H1 (cell line): Measurements from ENCODE around the gene ARSI. TPM values are rescaled to one million over a fixed set of nuclear protein-coding genes. Genes with fewer than 3 reads are reported as not detected.

ENCODE experiments used
- CTCF ChIA-PET: fragments of 300-600 bp; sonication (Branson Sonifier 250); formaldehyde crosslinking; loops from one replicate; lab custom pipeline; 2021; ENCODE audit not compliant: partially characterized antibody; lab: Charles Lee
- POLR2A ChIA-PET: fragments of 300-600 bp; sonication (Branson Sonifier 250); formaldehyde crosslinking; loops from one replicate; lab custom pipeline; 2021; ENCODE audit warnings: inconsistent platforms; ENCODE audit not compliant: partially characterized antibody; lab: Charles Lee
- DNase-seq, 2 experiments: peaks; one replicate each; pipeline versions ENCODE4 v3.0.0 to v3.0.0-alpha.2; 2010 to 2022; ENCODE audit warnings: low spot score in 2 of 2, low read depth in 1 of 2, mixed read lengths in 1 of 2
- FAIRE-seq: peaks from 2 replicates; lab custom pipeline; 2011; peaks lifted over from hg19 to GRCh38; lab: Jason Lieb, UNC
- H2AFZ ChIP-seq: 2 replicates; pipeline ENCODE4 v1.8.1; 2012; ENCODE audit warnings: low read length, inconsistent platforms
- H2AK5ac ChIP-seq: 2 replicates; pipeline ENCODE4 v1.6.1; 2013; ENCODE audit warnings: low read depth, low read length
- H2BK120ac ChIP-seq: replicated peaks from 2 replicates; pipeline ENCODE3; 2013; ENCODE audit warnings: low read depth, low read length, inconsistent platforms
- H2BK12ac ChIP-seq: 2 replicates; pipeline ENCODE4 v1.6.1; 2013; ENCODE audit warnings: low read depth, low read length
- H2BK15ac ChIP-seq: 2 replicates; pipeline ENCODE4 v1.6.1; 2013; ENCODE audit warnings: low read length
- H2BK20ac ChIP-seq: 2 replicates; pipeline ENCODE4 v1.6.1; 2013; ENCODE audit warnings: low read length
- H2BK5ac ChIP-seq: 2 replicates; pipeline ENCODE4 v1.6.1; 2013; ENCODE audit warnings: low read depth, low read length
- H3K14ac ChIP-seq: 2 replicates; pipeline ENCODE4 v1.6.1; 2013; ENCODE audit warnings: inconsistent platforms; ENCODE audit not compliant: insufficient read length
- H3K18ac ChIP-seq: 2 replicates; pipeline ENCODE4 v1.6.1; 2013; ENCODE audit warnings: low read length; ENCODE audit errors: extremely low read depth
- H3K23ac ChIP-seq: 2 replicates; pipeline ENCODE4 v1.6.1; 2013; ENCODE audit warnings: inconsistent platforms; ENCODE audit not compliant: insufficient read length
- H3K23me2 ChIP-seq: 2 replicates; pipeline ENCODE4 v1.6.1; 2013; ENCODE audit warnings: low read depth, low read length
- H3K27ac ChIP-seq: 2 replicates; pipeline ENCODE4 v1.6.1; 2011; ENCODE audit warnings: low read depth, low read length, inconsistent platforms
- H3K27me3 ChIP-seq, 4 experiments: replicated peaks in 1 of 4; 1 replicate in 1 of 4; 2 replicates in 3 of 4; pipeline versions ENCODE4 v1.6.1 to v1.8.1; 2011 to 2013; ENCODE audit warnings: low read length in 3 of 4, mild to moderate bottlenecking in 3 of 4, inconsistent platforms in 2 of 4, mixed read lengths in 2 of 4, moderate library complexity in 1 of 4; ENCODE audit not compliant: control insufficient read depth in 3 of 4, insufficient read depth in 3 of 4; ENCODE audit errors: extremely low read depth in 1 of 4
- H3K36me3 ChIP-seq, 4 experiments: 2 replicates each; pipeline versions ENCODE4 v1.6.1 to v1.8.1; 2011 to 2013; ENCODE audit warnings: mild to moderate bottlenecking in 4 of 4, low read length in 3 of 4, moderate library complexity in 2 of 4, control low read depth in 1 of 4, inconsistent platforms in 1 of 4; ENCODE audit not compliant: insufficient read depth in 4 of 4, control insufficient read depth in 2 of 4
- H3K4ac ChIP-seq: replicated peaks from 2 replicates; pipeline ENCODE3; 2013; ENCODE audit warnings: low read length, low read depth, mixed read lengths, inconsistent platforms; ENCODE audit not compliant: insufficient read length
- H3K4me1 ChIP-seq, 4 experiments: replicated peaks in 1 of 4; 1 replicate in 1 of 4; 2 replicates in 3 of 4; pipeline versions ENCODE4 v1.6.1 to v1.8.1; 2011 to 2013; ENCODE audit warnings: low read length in 3 of 4, inconsistent platforms in 2 of 4, mixed read lengths in 1 of 4; ENCODE audit not compliant: insufficient read depth in 4 of 4, control insufficient read depth in 3 of 4
- H3K4me2 ChIP-seq, 2 experiments: 2 replicates each; pipeline versions ENCODE4 v1.6.1 to v1.8.1; 2011 to 2013; ENCODE audit warnings: low read depth in 2 of 2, low read length in 2 of 2, control low read depth in 1 of 2, inconsistent platforms in 1 of 2, mild to moderate bottlenecking in 1 of 2; ENCODE audit not compliant: insufficient read depth in 1 of 2
- H3K4me3 ChIP-seq, 4 experiments: fragments of 200-600, 300-600 bp in 1 of 4; sonication (generic), shearing (Covaris generic), sonication (Bioruptor Twin) in 1 of 4; 2 replicates each; pipeline versions ENCODE4 v1.5.1 to v1.8.1; 2011 to 2016; ENCODE audit warnings: low read length in 4 of 4, low read depth in 3 of 4, control low read depth in 2 of 4, inconsistent platforms in 2 of 4, mild to moderate bottlenecking in 2 of 4, mixed read lengths in 1 of 4, moderate library complexity in 1 of 4; ENCODE audit not compliant: insufficient read depth in 2 of 4; ENCODE audit errors: extremely low read depth in 1 of 4
- H3K56ac ChIP-seq: replicated peaks from 2 replicates; pipeline ENCODE3; 2013; ENCODE audit warnings: low read depth, mild to moderate bottlenecking, mixed read lengths, low read length, inconsistent platforms; ENCODE audit not compliant: insufficient read length
- H3K79me1 ChIP-seq: 2 replicates; pipeline ENCODE4 v1.6.1; 2013; ENCODE audit warnings: low read depth, low read length, control low read depth
- H3K79me2 ChIP-seq, 2 experiments: 2 replicates each; pipeline versions ENCODE4 v1.6.1 to v1.8.1; 2012 to 2013; ENCODE audit warnings: low read length in 2 of 2, mild to moderate bottlenecking in 2 of 2, inconsistent platforms in 1 of 2; ENCODE audit not compliant: insufficient read depth in 2 of 2, control insufficient read depth in 1 of 2
- H3K9ac ChIP-seq, 4 experiments: replicated peaks in 1 of 4; 1 replicate in 1 of 4; 2 replicates in 3 of 4; pipeline versions ENCODE4 v1.6.1 to v1.8.1; 2011 to 2013; ENCODE audit warnings: low read depth in 3 of 4, low read length in 3 of 4, control low read depth in 2 of 4, mild to moderate bottlenecking in 2 of 4, moderate library complexity in 2 of 4, inconsistent platforms in 1 of 4; ENCODE audit errors: extremely low read depth in 1 of 4
- H3K9me3 ChIP-seq, 2 experiments: 2 replicates each; pipeline versions ENCODE4 v1.6.1 to v1.8.1; 2012 to 2013; ENCODE audit warnings: mild to moderate bottlenecking in 2 of 2, moderate library complexity in 2 of 2, control low read depth in 1 of 2, inconsistent platforms in 1 of 2, low read depth in 1 of 2, low read length in 1 of 2, mixed read lengths in 1 of 2; ENCODE audit not compliant: insufficient read depth in 2 of 2
- H4K20me1 ChIP-seq, 2 experiments: replicated peaks in 1 of 2; 2 replicates each; pipeline versions ENCODE3 to v1.8.1; 2011 to 2013; ENCODE audit warnings: inconsistent platforms in 2 of 2, low read length in 2 of 2, mild to moderate bottlenecking in 1 of 2; ENCODE audit not compliant: insufficient read depth in 2 of 2, control insufficient read depth in 1 of 2
- H4K5ac ChIP-seq: 2 replicates; pipeline ENCODE4 v1.6.1; 2013; ENCODE audit warnings: low read length, low read depth, mixed read lengths, inconsistent platforms; ENCODE audit not compliant: insufficient read length
- H4K8ac ChIP-seq: 2 replicates; pipeline ENCODE4 v1.8.0; 2013; ENCODE audit warnings: mild to moderate bottlenecking, moderate library complexity, low read length, inconsistent platforms; ENCODE audit not compliant: insufficient read depth; ENCODE audit errors: extremely low read depth
- H4K91ac ChIP-seq: replicated peaks from 2 replicates; pipeline ENCODE3; 2013; ENCODE audit warnings: low read length, mixed read lengths, inconsistent platforms; ENCODE audit not compliant: insufficient read length
- BCL11A ChIP-seq, 2 experiments: IDR thresholded peaks; one replicate each; pipeline ENCODE4 v1.6.1; 2011; ENCODE audit warnings: low read depth in 2 of 2, low read length in 2 of 2, mild to moderate bottlenecking in 2 of 2
- BRCA1 ChIP-seq: IDR thresholded peaks from 2 replicates; pipeline ENCODE4 v1.6.1; 2012; ENCODE audit warnings: low read depth, low read length, improper control_type of control experiment
- CHD2 ChIP-seq: IDR thresholded peaks from 2 replicates; pipeline ENCODE4 v1.6.1; 2012; ENCODE audit warnings: low read length, improper control_type of control experiment
- HDAC6 ChIP-seq: IDR thresholded peaks from one replicate; pipeline ENCODE4 v1.7.1; 2012; ENCODE audit warnings: low read depth, mild to moderate bottlenecking, inconsistent platforms, low read length, moderate library complexity
- POLR2AphosphoS5 ChIP-seq: IDR thresholded peaks from 2 replicates; pipeline ENCODE4 v1.6.1; 2011; ENCODE audit warnings: low read depth, low read length
- SAP30 ChIP-seq: fragments of 300-600 bp; sonication (generic); IDR thresholded peaks from 2 replicates; pipeline ENCODE4 v1.7.1; 2012; ENCODE audit warnings: low read length, moderate library complexity, mild to moderate bottlenecking, inconsistent platforms; ENCODE audit not compliant: insufficient read depth, insufficient replicate concordance
- SIRT6 ChIP-seq: IDR thresholded peaks from one replicate; pipeline ENCODE4 v1.7.1; 2012; ENCODE audit warnings: low read length, inconsistent platforms
- SP1 ChIP-seq: IDR thresholded peaks from 2 replicates; pipeline ENCODE4 v1.6.1; 2011; ENCODE audit warnings: low read depth, low read length
- SP4 ChIP-seq: IDR thresholded peaks from 2 replicates; pipeline ENCODE4 v1.6.1; 2012; ENCODE audit warnings: low read length, inconsistent platforms
- SUZ12 ChIP-seq: fragments of 200-600 bp; sonication (generic); IDR thresholded peaks from 2 replicates; pipeline ENCODE4 v1.6.1; 2012; ENCODE audit warnings: mild to moderate bottlenecking, inconsistent platforms, low read length, moderate library complexity, mixed read lengths
- ZNF274 ChIP-seq: IDR thresholded peaks from 2 replicates; pipeline ENCODE4 v1.7.0; 2012; ENCODE audit warnings: low read length, borderline replicate concordance; ENCODE audit errors: extremely low read depth
- whole genome bisulfite sequencing, 2 experiments: shearing (Covaris generic) in 1 of 2; methylation state at CpG; one replicate each; pipeline versions ENCODE4 v1.1.6 to v1.1.7; 2013 to 2015; ENCODE audit warnings: low lambda C conversion rate in 2 of 2, mixed read lengths in 2 of 2, inconsistent platforms in 1 of 2, low coverage in 1 of 2, missing lambda C conversion rate in 1 of 2; ENCODE audit not compliant: insufficient replicate concordance in 2 of 2, insufficient coverage in 1 of 2, insufficient read length in 1 of 2; ENCODE audit errors: extremely low coverage in 1 of 2, missing lambda C conversion rate in 1 of 2; 5-methylcytosine and 5-hydroxymethylcytosine counted together
- polyA plus RNA-seq, 7 experiments: library from polyadenylated mRNA; depleted of rRNA in 3 of 7; stranded (reverse) in 5 of 7; unstranded in 2 of 7; fragments of >200 nt in 5 of 7; fragments of 200-250 nt in 2 of 7; gene quantifications; 1 replicate in 5 of 7; 2 replicates in 1 of 7; 4 replicates in 1 of 7; pipeline versions ENCODE4 v1.2.1 to v1.2.3, GENCODE V29; 2011 to 2013; ENCODE audit warnings: missing spikeins in 2 of 7, mixed read lengths in 2 of 7
- total RNA-seq: library from RNA; stranded (reverse); fragmentation: NEBNext Ultra II Directional; extraction: Animal tissue kit (Norgen Biotek cat#: 25700); gene quantifications from 2 replicates; pipeline ENCODE4 v1.2.1, GENCODE V29; 2021
- TF ChIP-seq, protein P1 (sequence below): IDR thresholded peaks from 2 replicates; pipeline ENCODE4 v1.6.1; 2011; ENCODE audit warnings: low read depth, mild to moderate bottlenecking, low read length; ENCODE audit not compliant: insufficient read depth

The ARSI gene
- total and polyA plus RNA-seq, 2 of the 8 experiments (the other 6 are each of a cell fraction or from before 2014, with no cell fraction given): 4.5 to 6.7 TPM

- no peaks in the 10 kb centered on the region for H3K9me3 ChIP-seq
- no peak overlapping the region for H2BK15ac ChIP-seq
- H3K27ac ChIP-seq: no peak overlapping the region
- H3K4me1 ChIP-seq: peaks cover 0 to 3% (median 1%) of the 10 kb centered on the region in 4 experiments; a peak in 3 of 7 replicates
- H2BK20ac ChIP-seq: no peak overlapping the region
- H3K14ac ChIP-seq: no peak overlapping the region
- no peak overlapping the region for H3K18ac ChIP-seq
- H4K91ac ChIP-seq: no peak overlapping the region
- H3K56ac ChIP-seq: no peak overlapping the region
- H3K4ac ChIP-seq: no peak overlapping the region
- no peak for TF ChIP-seq HDAC6
- TF ChIP-seq BCL11A (IDR thresholded peaks at IDR 0.05; ENCODE audit: low read depth in 2 of 2, low read length in 2 of 2): no peak
- TF ChIP-seq, protein P1, sequence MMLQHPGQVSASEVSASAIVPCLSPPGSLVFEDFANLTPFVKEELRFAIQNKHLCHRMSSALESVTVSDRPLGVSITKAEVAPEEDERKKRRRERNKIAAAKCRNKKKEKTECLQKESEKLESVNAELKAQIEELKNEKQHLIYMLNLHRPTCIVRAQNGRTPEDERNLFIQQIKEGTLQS: no peak
- TF ChIP-seq SAP30: no peak
- no peak for TF ChIP-seq ZNF274
- no peak for TF ChIP-seq SP4
- no peak for TF ChIP-seq POLR2AphosphoS5
- TF ChIP-seq SP1: no peak
- no peak for TF ChIP-seq BRCA1
- no peak for TF ChIP-seq SIRT6
- TF ChIP-seq SUZ12: no peak
- no peak for TF ChIP-seq CHD2
- no peak overlapping the region for H2BK12ac ChIP-seq
- no peak overlapping the region for H3K9ac ChIP-seq
- no peak for DNase-seq
- H3K23ac ChIP-seq: no peak overlapping the region
- no peak overlapping the region for H3K4me3 ChIP-seq
- no peak overlapping the region for H4K8ac ChIP-seq
- no peaks in the 10 kb centered on the region; a peak in 2 of 7 replicates for H3K27me3 ChIP-seq
- H2AFZ ChIP-seq: no peak overlapping the region
- ChIA-PET POLR2A (interaction anchor here (0.5 to 1.3 kb wide), 3 partner anchors 8 to 34 kb away, joined by 3 to 4 read pairs (median 3); no protein-coding TSS in a partner anchor), CTCF (interaction anchor here (0.8 to 5.8 kb wide), 17 partner anchors 11 to 153 kb away, joined by 3 to 23 read pairs (median 3); partner anchors contain the start of gene SLC6A7)
- no peaks in the 10 kb centered on the region for H3K23me2 ChIP-seq
- no peak overlapping the region for H2BK120ac ChIP-seq
- H2AK5ac ChIP-seq: no peak overlapping the region
- H4K5ac ChIP-seq: no peak overlapping the region
- 80% methylated on average over 7 of the region's 7 CpGs; no CpG with 5 or more reads in 1 of the 2 experiments for WGBS, 2 experiments
- H3K36me3 ChIP-seq: no peaks in the 10 kb centered on the region
- no peaks in the 10 kb centered on the region for H3K79me1 ChIP-seq
- no peak overlapping the region for H2BK5ac ChIP-seq
- no peak for FAIRE-seq
- H4K20me1 ChIP-seq: no peaks in the 10 kb centered on the region
- no peaks in the 10 kb centered on the region for H3K79me2 ChIP-seq
- no peak overlapping the region for H3K4me2 ChIP-seq
Observed at GRCh38 chr5:150254363-150254762, 48.3 kb downstream of the ARSI start.
